Activated naive CD8-positive, alpha-beta T cell treated with anti-CD3 and anti-CD28 coated beads, Interleukin-2, amount 50 U/mL, for 24 hours (primary cell): ENCODE measurements around the gene CDKAL1.
"Not testable (repeated sequence)": the region's sequence is repeated elsewhere in the genome, so short reads cannot be mapped to it uniquely, and the experiment has no call there.

ENCODE experiments used
- ATAC-seq: fragments of 150-1000 bp; cut with Tn5 transposase; one replicate; pipeline ENCODE4 v1.10.0; 2021
- DNase-seq: peaks from one replicate; pipeline ENCODE4 v3.0.0; 2021
- H3K27ac Mint-ChIP-seq: one replicate; pipeline ENCODE4 v1.8.0; 2021; ENCODE audit warnings: mild to moderate bottlenecking, mixed read lengths
- H3K27me3 Mint-ChIP-seq: one replicate; pipeline ENCODE4 v1.8.0; 2021; ENCODE audit warnings: mixed read lengths
- H3K36me3 Mint-ChIP-seq: one replicate; pipeline ENCODE4 v1.8.0; 2021; ENCODE audit warnings: low read depth, mixed read lengths
- H3K4me1 Mint-ChIP-seq: one replicate; pipeline ENCODE4 v1.8.0; 2021; ENCODE audit warnings: mixed read lengths
- H3K4me3 Mint-ChIP-seq: one replicate; pipeline ENCODE4 v1.8.0; 2021; ENCODE audit warnings: mild to moderate bottlenecking, moderate library complexity, mixed read lengths
- H3K9me3 Mint-ChIP-seq: one replicate; pipeline ENCODE4 v1.8.0; 2021; ENCODE audit warnings: mixed read lengths

The CDKAL1 gene

GRCh38 chr6:20569000-20569610, 34.8 kb downstream of the CDKAL1 start:
- Mint-ChIP-seq H3K36me3 (peaks cover 10% of the 10 kb centered on the region), H3K4me1 (peaks cover 19% of the 10 kb centered on the region), H3K9me3 (no peaks in the 10 kb centered on the region), H3K27me3 (no peaks in the 10 kb centered on the region), H3K4me3 (no peak overlapping the region), H3K27ac (no peak overlapping the region)
- no peak for ATAC-seq
- DNase-seq = no peak

GRCh38 chr6:20571261-20571660, 37.0 kb downstream of the CDKAL1 start:
- no peak for ATAC-seq
- H3K27ac Mint-ChIP-seq = no peak overlapping the region

GRCh38 chr6:20572288-20572687, 38.0 kb downstream of the CDKAL1 start:
- H3K9me3 Mint-ChIP-seq = no peaks in the 10 kb centered on the region
- H3K27me3 Mint-ChIP-seq = no peaks in the 10 kb centered on the region
- DNase-seq = no peak
- no peak overlapping the region for H3K27ac Mint-ChIP-seq
- peaks cover 13% of the 10 kb centered on the region for H3K4me1 Mint-ChIP-seq
- H3K4me3 Mint-ChIP-seq = no peak overlapping the region
- H3K36me3 Mint-ChIP-seq = peaks cover 12% of the 10 kb centered on the region
- ATAC-seq = no peak

More at GRCh38 chr6:20571261-20571660, 37.0 kb downstream of the CDKAL1 start:
- Mint-ChIP-seq H3K27me3 (no peaks in the 10 kb centered on the region), H3K9me3 (no peaks in the 10 kb centered on the region), H3K4me1 (peaks cover 10% of the 10 kb centered on the region), H3K4me3 (no peak overlapping the region), H3K36me3 (peaks cover 13% of the 10 kb centered on the region)
- DNase-seq = no peak

- Mint-ChIP-seq H3K27ac (no peak overlapping the region), H3K4me1 (peaks cover 13% of the 10 kb centered on the region), H3K4me3 (no peak overlapping the region), H3K27me3 (no peaks in the 10 kb centered on the region), H3K9me3 (no peaks in the 10 kb centered on the region), H3K36me3 (peaks cover 13% of the 10 kb centered on the region)
- ATAC-seq (no peak), DNase-seq (no peak)
Measured at GRCh38 chr6:20572940-20573339, 38.7 kb downstream of the CDKAL1 start.

GRCh38 chr6:20574355-20574754, 40.1 kb downstream of the CDKAL1 start:
- no peak for ATAC-seq
- Mint-ChIP-seq H3K4me3 (no peak overlapping the region), H3K9me3 (no peaks in the 10 kb centered on the region), H3K4me1 (peaks cover 13% of the 10 kb centered on the region), H3K27ac (no peak overlapping the region), H3K36me3 (peaks cover 15% of the 10 kb centered on the region), H3K27me3 (no peaks in the 10 kb centered on the region)
- no peak for DNase-seq

GRCh38 chr6:20575125-20575524, 40.9 kb downstream of the CDKAL1 start:
- Mint-ChIP-seq H3K27ac (no peak overlapping the region), H3K4me3 (no peak overlapping the region), H3K36me3 (peaks cover 15% of the 10 kb centered on the region), H3K4me1 (peaks cover 13% of the 10 kb centered on the region), H3K9me3 (no peaks in the 10 kb centered on the region), H3K27me3 (no peaks in the 10 kb centered on the region)
- ATAC-seq (no peak), DNase-seq (no peak)

GRCh38 chr6:20575704-20576451, 41.6 kb downstream of the CDKAL1 start:
- ATAC-seq = no peak
- Mint-ChIP-seq H3K4me3 (no peak overlapping the region), H3K36me3 (peaks cover 17% of the 10 kb centered on the region), H3K4me1 (peaks cover 13% of the 10 kb centered on the region), H3K27ac (no peak overlapping the region), H3K27me3 (no peaks in the 10 kb centered on the region), H3K9me3 (no peaks in the 10 kb centered on the region)
- DNase-seq = no peak

GRCh38 chr6:20577173-20577688, 43.0 kb downstream of the CDKAL1 start:
- Mint-ChIP-seq H3K4me3 (no peak overlapping the region), H3K27me3 (no peaks in the 10 kb centered on the region), H3K4me1 (peaks cover 13% of the 10 kb centered on the region), H3K27ac (no peak overlapping the region), H3K9me3 (no peaks in the 10 kb centered on the region), H3K36me3 (peaks cover 17% of the 10 kb centered on the region)
- ATAC-seq (no peak), DNase-seq (no peak)

GRCh38 chr6:20581070-20581469, 46.8 kb downstream of the CDKAL1 start:
- Mint-ChIP-seq H3K27ac (no peak overlapping the region), H3K27me3 (no peaks in the 10 kb centered on the region)

GRCh38 chr6:20582586-20583443, 48.6 kb downstream of the CDKAL1 start:
- ATAC-seq (no peak), DNase-seq (no peak)
- no peaks in the 10 kb centered on the region for H3K27me3 Mint-ChIP-seq
- peaks cover 10% of the 10 kb centered on the region for H3K4me1 Mint-ChIP-seq
- no peak overlapping the region for H3K4me3 Mint-ChIP-seq
- H3K36me3 Mint-ChIP-seq = peaks cover 28% of the 10 kb centered on the region
- no peak overlapping the region for H3K27ac Mint-ChIP-seq
- no peaks in the 10 kb centered on the region for H3K9me3 Mint-ChIP-seq

More at GRCh38 chr6:20581070-20581469, 46.8 kb downstream of the CDKAL1 start:
- peaks cover 32% of the 10 kb centered on the region for H3K36me3 Mint-ChIP-seq
- H3K4me1 Mint-ChIP-seq = peaks cover 13% of the 10 kb centered on the region
- no peak overlapping the region for H3K4me3 Mint-ChIP-seq
- ATAC-seq (no peak), DNase-seq (no peak)
- H3K9me3 Mint-ChIP-seq = no peaks in the 10 kb centered on the region

GRCh38 chr6:20583444-20583800, 49.2 kb downstream of the CDKAL1 start:
- DNase-seq = no peak
- Mint-ChIP-seq H3K27ac (no peak overlapping the region), H3K27me3 (no peaks in the 10 kb centered on the region), H3K9me3 (no peaks in the 10 kb centered on the region), H3K4me1 (peaks cover 11% of the 10 kb centered on the region), H3K36me3 (peaks cover 25% of the 10 kb centered on the region), H3K4me3 (no peak overlapping the region)
- no peak for ATAC-seq

- ATAC-seq (no peak), DNase-seq (no peak)
- H3K27ac Mint-ChIP-seq = no peak overlapping the region
- peaks cover 17% of the 10 kb centered on the region for H3K4me1 Mint-ChIP-seq
- no peaks in the 10 kb centered on the region for H3K9me3 Mint-ChIP-seq
- H3K27me3 Mint-ChIP-seq = no peaks in the 10 kb centered on the region
- H3K4me3 Mint-ChIP-seq = no peak overlapping the region
- peaks cover 22% of the 10 kb centered on the region for H3K36me3 Mint-ChIP-seq
Measured at GRCh38 chr6:20584100-20584731, 50.0 kb downstream of the CDKAL1 start.

- Mint-ChIP-seq H3K9me3 (peaks cover 18% of the 10 kb centered on the region), H3K36me3 (peaks cover 54% of the 10 kb centered on the region), H3K27ac (no peak overlapping the region), H3K4me1 (peaks cover 16% of the 10 kb centered on the region), H3K27me3 (no peaks in the 10 kb centered on the region), H3K4me3 (no peak overlapping the region)
- DNase-seq (no peak), ATAC-seq (no peak)
Measured at GRCh38 chr6:20589266-20589665, 55.0 kb downstream of the CDKAL1 start.

GRCh38 chr6:20590476-20590875, 56.2 kb downstream of the CDKAL1 start:
- DNase-seq, H3K4me3 Mint-ChIP-seq, H3K27ac Mint-ChIP-seq, ATAC-seq, H3K27me3 Mint-ChIP-seq: not testable (repeated sequence)
- Mint-ChIP-seq H3K9me3 (peaks cover 25% of the 10 kb centered on the region), H3K36me3 (peaks cover 58% of the 10 kb centered on the region), H3K4me1 (peaks cover 13% of the 10 kb centered on the region)
